Breast epithelium (tissue), 4 donors: ENCODE results near the gene KRT35. TPM values are rescaled to one million over a fixed set of nuclear protein-coding genes. Genes with fewer than 3 reads are reported as not detected.

Source experiments
- DNase-seq, 2 donors: peaks; one replicate each; pipeline ENCODE4 v3.0.0-alpha.2; 2019; ENCODE audit warnings: low spot score in 2 of 2
- H3K27ac ChIP-seq, 2 donors: fragments of 200-600 bp; sonication (generic) in 1 of 2; one replicate each; pipeline ENCODE4 v1.5.1; 2016 to 2019; ENCODE audit warnings: mild to moderate bottlenecking in 1 of 2
- H3K27me3 ChIP-seq, 2 donors: fragments of 200-600 bp; sonication (generic) in 1 of 2; one replicate each; pipeline versions ENCODE4 v1.5.1 to v1.6.0; 2017 to 2019; ENCODE audit warnings: control low read depth in 1 of 2, mild to moderate bottlenecking in 1 of 2
- H3K36me3 ChIP-seq: fragments of 200-600 bp; one replicate; pipeline ENCODE4 v1.5.1; 2019
- H3K4me1 ChIP-seq, 2 donors: fragments of 200-600 bp; sonication (generic); one replicate each; pipeline ENCODE4 v1.5.1; 2016 to 2019; ENCODE audit warnings: control low read depth in 1 of 2
- H3K4me3 ChIP-seq, 3 donors: fragments of 200-600 bp; sonication (generic); 1 replicate in 2 of 3; 2 replicates in 1 of 3; pipeline ENCODE4 v1.5.1; 2016 to 2019; ENCODE audit warnings: mild to moderate bottlenecking in 3 of 3, moderate library complexity in 2 of 3
- H3K9me3 ChIP-seq, 2 donors: fragments of 200-600 bp; sonication (generic) in 1 of 2; one replicate each; pipeline ENCODE4 v1.5.1; 2016 to 2019; ENCODE audit warnings: control low read depth in 1 of 2
- CTCF ChIP-seq, 3 donors: fragments of 450-650 bp; IDR thresholded peaks; one replicate each; pipeline ENCODE4 v1.5.1; 2016 to 2017; ENCODE audit warnings: antibody characterized with exemption in 3 of 3, mild to moderate bottlenecking in 3 of 3, moderate library complexity in 3 of 3
- POLR2A ChIP-seq: fragments of 450-650 bp; IDR thresholded peaks from one replicate; pipeline ENCODE4 v1.6.1; 2016; ENCODE audit warnings: antibody characterized with exemption, mild to moderate bottlenecking, moderate library complexity
- POLR2AphosphoS5 ChIP-seq, 3 donors: sonication (generic); formaldehyde crosslinking; IDR thresholded peaks; one replicate each; pipeline ENCODE4 v1.6.1; 2017; ENCODE audit warnings: antibody characterized with exemption in 3 of 3
- intact Hi-C: fragments of 100-400 bp; cut with DNase I; formaldehyde crosslinking; loops from one replicate; pipeline ENCODE4 v1.15.1; 2023; ENCODE audit warnings: low total_unique reads
- total RNA-seq, 3 donors: library from RNA; depleted of rRNA; stranded (reverse); fragments of >200 nt; gene quantifications; one replicate each; pipeline ENCODE4 v1.1.0, GENCODE V29; 2016

KRT35 gene
- total RNA-seq, 3 donors from 2014 or later, result not detected

GRCh38 chr17:41442739-41443138 lies 38.2 kb downstream of the KRT35 start:
- no peak overlapping the region for H3K27ac ChIP-seq
- H3K4me3 ChIP-seq, result no peak overlapping the region
- H3K9me3 ChIP-seq, result no peaks in the 10 kb centered on the region
- no peaks in the 10 kb centered on the region for H3K27me3 ChIP-seq
- TF ChIP-seq POLR2AphosphoS5 (IDR thresholded peaks at IDR 0.05), result no peak
- no peak for TF ChIP-seq CTCF (IDR thresholded peaks at IDR 0.05)
- no peak for TF ChIP-seq POLR2A
- H3K4me1 ChIP-seq, result no peaks in the 10 kb centered on the region
- intact Hi-C loops, result no loop called here
- no peaks in the 10 kb centered on the region for H3K36me3 ChIP-seq
- DNase-seq, result no peak

GRCh38 chr17:41440531-41441033 lies 40.4 kb downstream of the KRT35 start, which contains the start of gene KRT38:
KRT38 (minus strand) TSS chr17:41440983; CDS start chr17:41440921, 62 bp downstream.
- no peak within 1 kb of the TSS for H3K4me3 ChIP-seq
- H3K36me3 ChIP-seq, result no peaks in the 10 kb centered on the region
- intact Hi-C loops, result no loop called here
- no peak within 1 kb of the TSS for H3K27ac ChIP-seq
- DNase-seq, result no peak
- no peak for TF ChIP-seq POLR2A
- no peak for TF ChIP-seq CTCF (IDR thresholded peaks at IDR 0.05)
- no peak for TF ChIP-seq POLR2AphosphoS5 (IDR thresholded peaks at IDR 0.05)
- no peaks in the 10 kb centered on the region for H3K4me1 ChIP-seq
- H3K27me3 ChIP-seq, result no peaks in the 10 kb centered on the region
- H3K9me3 ChIP-seq, result no peaks in the 10 kb centered on the region

GRCh38 chr17:41439375-41439774 lies 41.6 kb downstream of the KRT35 start:
- intact Hi-C loops, result no loop called here
- Histone ChIP-seq H3K9me3 (no peaks in the 10 kb centered on the region), H3K27ac (no peak overlapping the region), H3K4me3 (no peak overlapping the region), H3K4me1 (no peaks in the 10 kb centered on the region), H3K27me3 (no peaks in the 10 kb centered on the region), H3K36me3 (no peaks in the 10 kb centered on the region)
- no peak for DNase-seq
- TF ChIP-seq CTCF (IDR thresholded peaks at IDR 0.05) (no peak), POLR2A (no peak), POLR2AphosphoS5 (IDR thresholded peaks at IDR 0.05) (no peak)

- H3K9me3 ChIP-seq, result no peaks in the 10 kb centered on the region
- intact Hi-C loops, result no loop called here
- H3K27ac ChIP-seq, result no peak overlapping the region
- H3K27me3 ChIP-seq, result no peaks in the 10 kb centered on the region
- TF ChIP-seq POLR2A (no peak), POLR2AphosphoS5 (IDR thresholded peaks at IDR 0.05) (no peak), CTCF (IDR thresholded peaks at IDR 0.05) (no peak)
- DNase-seq, result no peak
- H3K36me3 ChIP-seq, result no peaks in the 10 kb centered on the region
- no peak overlapping the region for H3K4me3 ChIP-seq
- H3K4me1 ChIP-seq, result no peaks in the 10 kb centered on the region
Observed at GRCh38 chr17:41437769-41438168, 43.2 kb downstream of the KRT35 start.

- H3K9me3 ChIP-seq, result no peaks in the 10 kb centered on the region
- no peaks in the 10 kb centered on the region for H3K4me1 ChIP-seq
- H3K27me3 ChIP-seq, result no peaks in the 10 kb centered on the region
- no peak overlapping the region for H3K4me3 ChIP-seq
- no peak for DNase-seq
- no peak overlapping the region for H3K27ac ChIP-seq
- no peak for TF ChIP-seq POLR2A
- no peak for TF ChIP-seq POLR2AphosphoS5 (IDR thresholded peaks at IDR 0.05)
- TF ChIP-seq CTCF (IDR thresholded peaks at IDR 0.05), result no peak
- H3K36me3 ChIP-seq, result no peaks in the 10 kb centered on the region
- intact Hi-C loops, result no loop called here
Observed at GRCh38 chr17:41437254-41437653, 43.7 kb downstream of the KRT35 start.
